Left ventricle myocardium inferior (tissue), 1 donor: ENCODE results near the gene SLIT1. TPM values are rescaled to one million over a fixed set of nuclear protein-coding genes. Genes with fewer than 3 reads are reported as not detected.

Experiments
- DNase-seq: peaks from one replicate; pipeline ENCODE4 v3.0.0-alpha.2; 2020
- H3K27ac ChIP-seq: fragments of 200-600 bp; replicated peaks from 2 replicates; pipeline ENCODE4 v1.8.0; 2021
- H3K27me3 ChIP-seq: fragments of 200-600 bp; 2 replicates; pipeline ENCODE4 v1.8.0; 2021; ENCODE audit warnings: low read depth
- H3K36me3 ChIP-seq: fragments of 200-600 bp; 2 replicates; pipeline ENCODE4 v1.8.0; 2021
- H3K4me1 ChIP-seq: fragments of 200-600 bp; 2 replicates; pipeline ENCODE4 v1.8.0; 2021
- H3K4me3 ChIP-seq: fragments of 200-600 bp; 2 replicates; pipeline ENCODE4 v1.8.0; 2021; ENCODE audit warnings: mild to moderate bottlenecking, moderate library complexity
- H3K9me3 ChIP-seq: fragments of 200-600 bp; replicated peaks from 2 replicates; pipeline ENCODE4 v1.8.0; 2021
- CTCF ChIP-seq: fragments of 200-600 bp; IDR thresholded peaks from 2 replicates; pipeline ENCODE4 v1.8.0; 2021; ENCODE audit warnings: antibody characterized with exemption, mild to moderate bottlenecking, borderline replicate concordance
- intact Hi-C: fragments of 100-400 bp; cut with micrococcal nuclease; formaldehyde crosslinking; loops from one replicate; pipeline ENCODE4 v1.11.0; 2022
- total RNA-seq: library from RNA; stranded (reverse); fragmentation: NEBNext Ultra II Directional; extraction: Animal tissue kit (Norgen Biotek cat#: 25700); gene quantifications from one replicate; pipeline ENCODE4 v1.2.1, GENCODE V29; 2021
- donor health status: DM: no; HTN: yes; CAD: no; lungs with severe emphysema.

Gene SLIT1
- total RNA-seq, 1 donor from 2014 or later, result 0.08 TPM

- TF ChIP-seq CTCF, result no peak
- peaks cover 40% of the 10 kb centered on the region for H3K36me3 ChIP-seq
- intact Hi-C loops, result no loop called here
- H3K27ac ChIP-seq, result no peak overlapping the region
- DNase-seq, result no peak
- no peak overlapping the region for H3K4me3 ChIP-seq
- no peaks in the 10 kb centered on the region for H3K27me3 ChIP-seq
- H3K4me1 ChIP-seq, result no peaks in the 10 kb centered on the region
- H3K9me3 ChIP-seq, result no peaks in the 10 kb centered on the region
Measured at GRCh38 chr10:97220355-97220754, 34.6 kb upstream of the SLIT1 start.

DNA sequence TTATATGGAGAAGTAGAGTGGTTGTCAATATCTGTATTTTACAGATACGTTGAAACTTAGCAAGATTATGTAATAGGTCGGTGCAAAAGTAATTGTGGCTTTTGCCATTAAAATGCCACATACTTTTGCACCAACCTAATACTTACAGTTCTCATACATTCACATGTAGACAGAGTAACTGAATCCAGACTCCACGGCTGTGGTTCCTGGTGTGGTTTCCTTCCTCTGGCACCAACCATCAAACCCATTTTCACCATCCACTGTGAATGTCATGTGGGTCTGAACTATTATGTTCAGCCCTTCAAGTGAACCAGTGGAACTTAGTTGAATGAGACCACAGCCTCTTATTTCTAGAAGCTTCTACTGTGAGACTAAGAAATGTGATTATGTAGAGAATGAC, 31.5 kb upstream of the SLIT1 start:
- no peak overlapping the region for H3K27ac ChIP-seq
- no peak overlapping the region for H3K4me3 ChIP-seq
- no peaks in the 10 kb centered on the region for H3K4me1 ChIP-seq
- no peaks in the 10 kb centered on the region for H3K27me3 ChIP-seq
- no peak for DNase-seq
- TF ChIP-seq CTCF, result no peak
- H3K9me3 ChIP-seq, result no peaks in the 10 kb centered on the region
- H3K36me3 ChIP-seq, result peaks cover 20% of the 10 kb centered on the region
- intact Hi-C loops, result no loop called here

DNA sequence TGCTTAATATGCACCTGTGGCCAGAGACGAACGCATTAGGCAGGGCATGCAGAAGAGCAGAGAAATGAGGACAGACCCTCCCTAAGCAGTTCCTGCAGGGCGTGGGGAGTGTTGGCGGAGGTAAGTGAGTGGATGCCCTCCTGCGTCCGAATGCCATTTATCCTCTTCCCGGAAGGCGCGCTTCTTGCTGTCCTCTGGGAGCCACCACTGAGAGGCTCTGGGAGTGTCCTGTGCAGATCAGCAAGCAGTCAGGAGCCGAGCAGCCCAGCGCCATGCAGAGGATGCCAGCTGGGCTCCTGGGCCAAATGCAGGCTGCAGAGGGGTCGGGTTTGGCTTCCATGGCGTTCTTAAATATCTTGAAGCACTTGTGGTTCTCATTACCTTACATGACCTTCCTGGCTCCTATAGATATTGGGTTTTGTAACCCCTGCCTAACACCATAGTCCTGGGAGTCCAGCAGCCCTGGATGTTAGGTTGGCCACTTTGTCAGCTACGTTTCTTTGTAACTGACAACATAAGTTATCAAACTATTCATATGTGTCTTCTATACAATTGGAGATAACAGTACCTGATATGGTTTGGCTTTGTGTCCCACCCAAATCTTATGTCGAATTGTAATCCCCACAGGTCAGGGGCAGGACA, 30.0 kb upstream of the SLIT1 start:
- DNase-seq, result no peak
- no peaks in the 10 kb centered on the region for H3K4me1 ChIP-seq
- H3K9me3 ChIP-seq, result no peaks in the 10 kb centered on the region
- no peak overlapping the region for H3K4me3 ChIP-seq
- peaks cover 7% of the 10 kb centered on the region for H3K36me3 ChIP-seq
- H3K27ac ChIP-seq, result no peak overlapping the region
- H3K27me3 ChIP-seq, result no peaks in the 10 kb centered on the region
- TF ChIP-seq CTCF, result no peak
- intact Hi-C loops, result no loop called here

DNA sequence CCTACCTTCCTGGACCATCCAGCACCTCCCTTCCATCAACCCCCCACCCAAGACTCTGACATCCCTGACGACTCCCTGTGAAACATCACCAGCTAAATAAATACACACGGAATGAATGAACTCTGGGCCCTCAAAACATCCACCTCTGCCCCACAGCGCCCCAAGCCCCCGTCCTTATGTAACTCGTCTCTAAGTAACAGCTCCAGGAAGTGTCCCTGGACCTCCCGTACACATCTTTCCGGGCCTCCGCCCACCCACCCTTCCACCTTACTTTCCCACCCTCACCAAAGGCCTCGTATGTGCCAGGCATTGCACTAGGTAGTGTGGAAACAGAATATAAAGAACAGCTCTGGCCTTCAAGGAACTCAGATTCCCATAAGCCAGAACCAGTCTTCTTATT, 27.7 kb upstream of the SLIT1 start:
- intact Hi-C loops, result no loop called here
- no peaks in the 10 kb centered on the region for H3K36me3 ChIP-seq
- peaks cover 14% of the 10 kb centered on the region for H3K27me3 ChIP-seq
- no peak for TF ChIP-seq CTCF
- DNase-seq, result no peak
- no peaks in the 10 kb centered on the region for H3K4me1 ChIP-seq
- no peaks in the 10 kb centered on the region for H3K9me3 ChIP-seq
- H3K27ac ChIP-seq, result no peak overlapping the region
- no peak overlapping the region for H3K4me3 ChIP-seq

DNA sequence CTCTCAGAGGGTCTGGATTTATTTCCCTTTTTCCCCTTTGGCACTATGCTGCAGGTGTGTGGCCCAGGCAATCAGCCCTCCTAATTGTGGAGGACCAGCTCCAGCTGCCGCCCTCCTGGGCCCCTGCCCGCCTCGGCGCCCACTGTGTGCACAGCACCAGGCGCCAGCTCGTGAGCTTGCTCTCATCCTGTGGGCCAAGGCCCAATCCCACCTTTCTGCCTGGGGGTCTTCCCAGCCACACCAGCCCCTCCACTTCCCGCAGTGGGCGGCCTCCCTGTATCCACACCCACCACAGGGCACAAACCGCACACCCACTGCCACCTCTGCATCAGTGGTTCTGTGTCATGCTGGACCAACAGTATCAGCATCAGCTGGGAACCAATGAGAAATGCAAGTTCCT, 25.5 kb upstream of the SLIT1 start:
- peaks cover 28% of the 10 kb centered on the region for H3K27me3 ChIP-seq
- DNase-seq, result no peak
- no peak for TF ChIP-seq CTCF
- H3K4me3 ChIP-seq, result no peak overlapping the region
- H3K27ac ChIP-seq, result no peak overlapping the region
- intact Hi-C loops, result no loop called here
- no peaks in the 10 kb centered on the region for H3K36me3 ChIP-seq
- H3K4me1 ChIP-seq, result no peaks in the 10 kb centered on the region
- H3K9me3 ChIP-seq, result no peaks in the 10 kb centered on the region
